NCI-H748 (cell line): ENCODE data around the gene SMYD3.

ENCODE experiments used
- DNase-seq: peaks from one replicate; lab custom pipeline; 2025; ENCODE audit not compliant: unreplicated experiment; lab: John Stamatoyannopoulos, UW

SMYD3 gene

DNA sequence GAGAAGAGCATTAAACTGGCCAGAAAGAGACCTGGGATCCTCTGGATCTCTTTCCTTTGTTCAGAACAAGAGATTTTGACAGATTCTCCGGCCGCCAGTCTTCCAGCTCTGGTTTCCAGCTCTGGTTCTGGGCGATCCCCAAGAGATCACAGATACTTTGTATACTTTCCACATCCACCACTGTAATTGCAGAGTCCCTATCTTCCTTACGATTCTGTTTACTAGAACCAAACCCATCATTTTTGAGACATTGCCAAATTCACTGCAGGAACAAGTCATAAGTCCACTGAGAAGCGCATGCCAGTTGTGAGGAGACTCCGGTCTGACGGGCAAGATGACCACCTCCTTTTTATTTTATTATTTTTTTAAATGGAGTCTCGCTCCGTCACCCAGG, 505.2 kb downstream of the SMYD3 start:
- no peak for DNase-seq

DNA sequence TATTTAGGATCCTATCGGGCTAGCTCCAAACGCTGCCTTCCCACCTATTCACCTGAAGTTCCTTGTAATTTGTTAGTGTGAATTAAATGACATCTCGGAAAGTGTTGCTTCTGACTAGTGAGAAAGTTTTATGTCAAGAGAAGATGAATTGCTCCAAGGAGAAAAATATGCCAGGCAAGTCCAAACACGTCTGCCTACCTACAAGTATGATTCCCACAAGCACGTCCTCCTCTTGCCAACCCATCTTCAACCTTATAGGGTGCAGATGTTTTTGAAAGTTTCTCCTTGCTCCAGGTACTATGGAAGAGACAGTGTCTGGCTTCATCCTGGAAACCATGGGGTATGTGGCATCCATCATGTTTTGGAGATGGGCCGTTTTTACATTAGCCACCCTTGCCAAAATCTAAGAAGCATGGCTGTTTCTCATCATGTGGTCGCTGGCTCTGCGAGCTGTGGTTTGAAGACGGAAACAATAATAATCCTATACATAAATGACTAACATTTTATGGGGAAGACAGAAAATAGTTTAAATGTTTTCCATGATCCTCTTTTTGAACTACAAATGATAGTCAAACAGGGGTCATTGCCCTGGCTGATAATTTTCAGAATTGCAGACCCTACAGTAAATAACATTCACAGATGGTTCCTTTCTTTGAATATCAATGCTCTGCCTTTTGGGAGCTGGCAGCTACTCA, 505.8 kb downstream of the SMYD3 start:
- no peak for DNase-seq

DNA sequence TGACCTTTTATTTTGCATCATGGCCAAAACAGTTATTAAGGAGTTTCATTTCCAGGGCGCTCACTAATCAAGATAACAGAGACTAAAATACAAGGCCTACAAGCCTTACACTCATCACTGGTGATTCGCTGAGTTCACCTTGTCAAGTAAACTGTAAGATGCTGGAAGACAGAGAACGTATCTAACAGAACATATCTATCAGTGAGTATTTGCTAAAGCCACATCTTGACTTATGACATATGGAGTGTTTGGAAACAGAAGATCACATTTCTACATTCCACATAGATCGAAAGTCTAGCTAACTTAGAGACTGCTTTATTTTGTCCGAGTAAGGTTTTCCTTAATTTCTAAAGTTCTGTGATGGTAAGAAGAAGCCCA, 506.5 kb downstream of the SMYD3 start:
- no peak for DNase-seq

DNA sequence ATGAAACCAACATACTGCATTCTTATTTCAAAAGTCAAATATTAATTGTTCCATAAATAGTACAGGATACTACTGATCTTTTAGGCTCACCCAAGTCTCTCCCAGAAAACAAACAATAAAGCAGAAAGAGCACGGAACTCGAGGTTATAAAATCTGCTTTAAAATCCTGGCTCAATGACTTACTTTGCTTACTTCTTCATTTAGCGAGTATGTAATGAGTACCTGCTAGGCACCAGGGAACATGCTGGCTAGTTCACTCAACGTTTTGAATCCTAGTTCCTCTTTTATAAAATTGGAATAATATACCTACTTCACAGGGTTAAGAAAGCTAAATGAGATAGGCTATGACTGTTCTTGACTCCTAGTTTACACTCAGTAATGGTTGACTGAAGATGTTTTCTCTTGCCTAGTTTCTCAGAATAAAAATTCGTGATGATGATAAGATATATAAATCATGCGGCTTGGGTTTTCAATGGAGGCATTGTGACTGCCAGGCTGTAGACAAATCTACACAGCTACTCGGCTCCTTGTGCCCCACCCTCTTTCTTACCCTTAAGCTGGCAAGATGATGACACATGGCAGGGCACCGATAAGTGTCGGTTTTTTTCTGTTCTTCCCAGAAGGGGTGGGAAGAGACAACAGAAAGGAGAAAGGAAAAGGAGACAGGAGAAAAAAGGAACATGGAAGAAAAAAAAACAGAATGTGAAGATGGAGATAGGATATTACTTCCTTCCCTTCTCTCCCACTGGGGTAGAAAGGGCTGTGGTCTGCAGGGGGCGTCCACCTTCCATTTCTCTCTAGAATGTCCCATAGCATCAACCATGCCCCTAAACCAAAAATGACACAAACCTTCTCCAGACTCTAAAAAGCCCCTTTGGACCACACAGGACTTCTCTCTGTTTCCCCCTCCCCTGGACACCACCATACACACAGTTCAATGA, 507.1 kb downstream of the SMYD3 start:
- no peak for DNase-seq

DNA sequence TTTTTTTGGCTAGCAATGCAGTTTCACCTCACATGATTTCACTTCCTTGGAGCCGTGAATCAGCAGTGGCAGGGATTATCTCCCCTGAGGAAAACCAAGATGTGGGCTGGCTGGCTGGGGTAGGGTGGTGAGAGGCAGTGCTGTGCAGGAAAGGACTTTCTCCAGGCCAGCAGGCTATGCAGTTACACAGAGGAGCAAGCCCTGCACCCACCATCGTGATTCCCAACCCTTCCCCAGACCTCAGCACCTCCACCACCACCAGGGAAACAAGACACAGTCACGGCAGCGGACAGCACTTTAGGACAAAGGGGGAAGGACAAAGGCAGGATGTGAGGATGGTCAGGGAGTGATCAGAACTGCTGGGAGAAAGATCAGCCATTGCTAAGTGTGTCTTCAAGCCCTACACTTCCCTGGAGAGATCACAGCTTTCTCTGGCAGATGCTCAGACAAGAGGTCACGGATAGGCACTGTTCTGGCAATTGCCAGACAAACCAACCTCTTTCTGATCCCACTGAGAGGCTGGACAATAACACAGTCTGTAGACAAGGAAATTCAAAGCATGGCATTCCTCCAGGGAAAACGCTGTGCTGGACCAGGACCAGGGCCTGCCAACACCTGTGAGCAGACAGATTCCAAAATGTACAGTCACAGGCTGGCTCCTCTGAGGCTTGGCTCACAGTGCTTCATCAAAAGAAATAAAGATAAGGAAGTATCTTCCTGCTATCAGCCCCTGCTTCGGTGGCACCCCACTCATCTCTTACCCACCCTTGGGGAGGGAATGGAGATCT, 509.4 kb downstream of the SMYD3 start:
- no peak for DNase-seq

DNA sequence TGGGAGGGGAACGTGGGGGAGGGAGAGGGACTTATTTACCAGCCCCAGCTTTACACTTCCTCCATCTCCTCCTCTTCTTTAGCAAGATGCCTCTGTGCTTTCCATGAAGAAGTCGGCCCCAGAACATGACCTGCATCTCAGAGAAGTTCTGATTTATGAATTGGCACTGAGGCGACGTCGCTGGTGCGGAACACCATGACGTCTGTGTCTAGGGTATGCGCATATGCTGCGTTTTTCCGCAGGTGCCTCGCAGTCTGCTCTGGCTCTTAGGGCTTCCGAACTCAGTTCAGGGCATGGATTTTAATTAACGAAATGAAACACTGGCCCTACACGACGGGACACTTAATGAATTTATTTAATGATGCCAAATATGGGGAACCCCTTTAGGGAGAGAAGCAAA, 510.3 kb downstream of the SMYD3 start:
- DNase-seq: peak; percentile 57

DNA sequence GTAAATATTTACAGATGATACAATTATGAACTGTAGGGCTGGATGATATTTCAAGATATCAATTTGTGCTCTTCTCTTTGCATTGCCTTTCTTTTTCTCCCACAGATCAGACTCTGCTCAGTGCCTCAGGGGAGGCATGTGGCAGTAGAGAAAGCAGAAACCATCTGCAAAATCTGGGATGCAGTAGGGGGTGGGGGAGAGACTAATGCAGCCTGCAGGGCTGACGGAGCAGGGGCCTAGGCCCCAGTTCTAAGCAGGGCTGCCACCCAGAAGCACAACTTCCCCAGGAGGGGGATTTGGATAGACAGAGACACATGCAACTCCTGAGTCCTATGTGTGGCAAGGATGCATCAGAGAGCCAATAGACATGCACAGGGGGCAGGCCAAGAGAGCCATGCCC, 511.6 kb downstream of the SMYD3 start:
- DNase-seq: peak; percentile 58

DNA sequence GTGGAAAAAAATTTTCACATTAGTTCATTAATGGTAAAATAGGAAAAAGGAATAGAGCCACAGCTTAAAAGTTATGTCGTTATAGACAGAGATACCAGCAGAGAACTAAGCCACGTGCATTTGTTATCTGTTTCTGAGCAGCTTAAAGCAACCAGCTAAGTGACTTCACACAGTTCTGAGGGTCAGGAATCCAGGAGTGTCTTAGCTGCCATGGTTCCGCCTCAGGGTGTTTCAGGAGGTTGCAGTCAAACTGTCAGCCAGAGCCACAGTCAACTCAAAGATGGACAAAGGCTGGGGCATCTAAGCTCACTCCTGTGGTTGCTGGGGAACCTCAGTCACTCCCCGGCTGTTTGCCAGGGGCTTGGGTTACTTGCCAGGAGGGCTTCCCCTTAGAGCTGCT, 515.8 kb downstream of the SMYD3 start:
- no peak for DNase-seq

DNA sequence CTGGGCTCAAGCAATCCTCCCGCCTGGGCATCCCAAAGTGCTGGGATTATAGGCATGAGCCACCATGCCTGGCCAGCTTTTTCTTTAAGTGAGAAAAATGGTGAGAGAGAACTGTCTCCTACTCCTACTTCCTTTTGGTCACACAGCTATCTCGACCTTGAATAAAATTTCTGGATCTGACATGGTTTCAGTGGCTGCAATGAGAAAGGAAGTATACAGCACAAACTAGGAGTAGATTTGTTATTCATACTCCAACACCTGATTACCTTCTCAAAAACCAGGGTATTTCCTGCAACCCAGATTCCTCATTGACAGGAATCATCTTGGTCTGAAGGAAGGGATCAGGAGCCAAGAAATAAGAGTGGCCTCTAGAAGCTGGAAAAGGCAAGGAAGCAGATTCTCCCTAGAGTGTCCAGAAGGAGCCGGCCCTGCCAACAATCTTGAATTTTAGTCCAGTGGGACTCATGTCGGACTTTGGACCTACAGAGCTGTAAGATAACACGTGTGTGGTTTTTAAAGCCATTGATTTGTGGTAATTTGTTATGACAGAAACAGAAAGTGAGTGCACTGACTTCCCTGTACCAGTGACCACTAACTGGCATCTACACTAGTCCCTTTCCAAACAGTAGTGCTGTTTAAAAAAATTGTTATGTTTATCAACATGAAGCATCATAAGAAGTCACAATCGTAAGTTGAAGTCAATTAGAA, 516.6 kb downstream of the SMYD3 start:
- DNase-seq: no peak

DNA sequence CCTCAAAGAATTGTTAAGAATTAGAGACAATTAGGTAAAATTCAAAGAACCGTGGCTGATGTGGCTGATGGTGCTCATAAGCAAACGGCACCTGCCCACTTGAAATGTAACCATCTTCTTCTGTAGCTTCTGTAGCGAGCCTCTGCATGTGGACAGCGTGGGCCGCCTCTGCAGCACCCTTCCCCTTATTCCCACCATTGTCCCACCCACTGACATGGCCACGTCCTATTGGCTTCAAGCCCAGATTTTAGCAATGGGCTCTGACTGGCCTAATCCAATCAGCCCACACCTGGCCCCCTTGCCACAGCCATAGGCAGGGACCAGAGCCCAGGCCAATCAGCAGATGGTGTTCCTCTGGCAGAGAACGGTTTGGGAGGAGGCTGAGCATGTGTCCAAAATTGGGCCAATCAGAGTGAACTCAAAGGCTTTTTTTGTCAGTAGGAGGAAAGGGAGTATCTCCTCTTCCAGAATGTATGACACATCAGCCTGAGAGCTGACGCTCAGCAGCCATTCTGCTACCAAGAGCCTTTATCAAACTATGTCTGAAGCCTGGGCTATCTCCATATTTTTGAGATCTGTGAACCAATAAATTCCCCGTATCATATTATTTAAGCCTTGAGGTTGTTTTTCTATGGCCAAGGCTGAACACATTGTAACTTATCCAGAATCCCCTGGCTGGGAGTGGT, 518.5 kb downstream of the SMYD3 start:
- no peak for DNase-seq

DNA sequence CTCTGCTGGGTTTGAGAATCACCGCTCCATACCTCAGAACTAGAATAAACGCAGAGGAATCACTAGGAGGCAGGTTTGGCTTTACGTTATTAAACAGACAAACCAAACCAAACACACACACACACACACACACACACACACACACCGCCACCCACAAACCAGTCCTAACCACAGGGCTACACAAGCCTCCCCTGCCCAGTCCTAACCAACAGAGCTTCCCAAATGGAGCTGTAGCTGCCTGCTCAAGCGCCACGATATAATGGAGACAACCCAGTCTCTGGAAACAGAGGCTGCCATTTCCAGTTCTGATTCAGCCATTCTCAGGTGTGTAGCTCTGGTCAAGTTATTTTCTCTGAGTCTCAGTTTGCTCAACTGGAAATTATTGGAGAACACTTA, 519.1 kb downstream of the SMYD3 start:
- DNase-seq: no peak

DNA sequence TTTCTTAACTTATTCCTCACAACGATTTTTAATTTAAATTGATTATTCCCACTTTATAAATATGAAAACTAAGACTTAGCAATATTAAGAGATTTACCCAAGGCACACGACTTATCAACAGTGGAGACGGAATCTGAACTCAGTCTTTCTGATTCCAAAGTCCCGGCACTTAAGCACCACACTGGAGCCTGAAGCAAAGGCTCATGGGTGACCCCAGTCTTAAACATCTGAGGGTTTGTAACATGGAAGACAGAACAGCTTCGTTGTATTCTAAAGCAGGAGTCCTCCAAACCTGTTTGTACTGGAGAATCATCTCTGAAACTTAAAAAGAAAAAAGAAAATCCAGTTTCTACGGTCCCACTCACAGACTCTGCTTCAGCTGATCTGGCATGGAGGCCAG, 519.5 kb downstream of the SMYD3 start:
- no peak for DNase-seq

DNA sequence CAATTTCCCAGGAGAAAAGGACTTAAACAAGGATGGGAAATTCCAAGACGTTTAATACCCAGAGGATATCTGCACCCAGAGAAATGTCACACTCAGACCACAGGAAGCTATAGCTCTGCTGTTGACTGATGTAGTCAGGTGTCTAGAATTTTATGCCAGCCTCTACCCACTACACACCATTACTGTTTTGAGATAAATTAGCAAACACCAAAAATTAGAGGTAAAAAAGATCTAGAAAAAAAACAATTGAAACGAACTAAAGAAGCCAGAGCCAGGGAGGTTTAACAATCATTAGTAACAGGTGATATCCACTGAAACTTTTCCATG, 519.9 kb downstream of the SMYD3 start:
- DNase-seq: no peak

DNA sequence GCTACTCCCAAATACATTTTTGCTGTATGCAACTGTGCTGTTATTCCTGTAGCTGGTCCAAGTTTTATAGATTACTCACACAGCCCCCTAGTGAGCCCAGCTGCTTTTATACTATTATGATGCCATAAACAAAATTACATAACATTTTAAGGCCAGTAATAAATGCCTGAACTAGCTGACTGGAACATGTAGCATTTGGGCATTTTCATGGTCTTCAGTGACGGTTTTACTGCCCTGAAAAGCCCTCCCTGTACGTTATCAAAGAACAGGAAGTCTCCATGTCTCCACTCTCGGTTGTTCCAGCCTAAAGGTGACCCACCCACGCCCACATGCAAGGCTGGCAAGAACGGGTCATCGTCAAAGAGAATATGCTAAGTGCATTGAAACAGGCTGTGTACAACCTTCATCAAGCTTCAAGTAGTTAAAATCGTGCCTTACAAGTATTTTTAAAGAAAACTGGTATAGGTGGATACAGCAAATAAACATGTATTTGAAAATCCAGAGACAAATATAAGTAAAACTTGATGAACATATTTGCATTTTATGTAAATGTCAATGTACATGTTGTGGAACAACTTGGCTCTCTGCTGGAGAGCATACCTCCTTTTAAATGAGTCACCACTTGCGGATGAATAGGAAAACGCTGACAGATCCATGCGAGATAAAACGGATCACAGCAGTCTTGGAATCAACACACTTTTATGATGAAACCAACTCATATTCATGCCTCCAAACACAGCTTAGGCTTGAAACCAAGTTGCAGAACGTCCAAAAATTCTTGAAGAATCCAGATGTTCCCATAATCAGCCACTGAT, 520.5 kb downstream of the SMYD3 start:
- no peak for DNase-seq

DNA sequence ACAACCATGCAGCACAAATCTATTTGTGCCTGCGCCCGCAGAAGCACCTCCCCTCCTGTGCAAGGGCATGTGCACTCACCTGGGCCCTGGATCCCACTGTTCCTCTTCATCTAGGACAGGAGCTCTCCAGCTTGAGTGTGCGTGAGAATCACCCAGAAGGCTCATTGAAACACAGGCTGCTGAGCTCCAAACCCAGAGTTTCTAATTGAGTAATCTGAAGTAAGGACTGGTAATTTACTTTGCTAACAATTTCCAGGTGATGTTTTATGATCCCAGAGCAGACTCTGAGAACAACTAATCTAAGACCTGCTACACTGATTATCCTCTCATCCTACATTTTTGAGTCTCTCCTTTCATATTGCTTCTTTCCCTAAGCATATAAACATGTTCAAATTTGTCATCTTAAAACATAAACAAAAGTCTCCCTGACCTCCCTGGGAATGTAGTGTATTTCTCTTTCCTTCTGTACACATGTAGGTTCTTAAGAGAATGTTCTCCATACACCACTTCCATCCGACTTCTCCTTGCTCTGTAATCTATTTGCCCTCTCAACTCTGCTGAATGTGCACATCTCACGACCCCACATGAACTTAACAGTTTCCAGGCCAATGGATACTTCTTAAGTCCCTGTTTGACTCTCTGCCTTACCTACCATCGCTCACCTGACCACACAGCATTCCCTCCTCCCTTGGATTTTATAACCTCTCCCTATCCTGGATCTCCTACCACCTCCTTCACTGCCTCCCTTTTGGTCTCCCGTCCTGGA, 522.5 kb downstream of the SMYD3 start:
- DNase-seq: no peak

DNA sequence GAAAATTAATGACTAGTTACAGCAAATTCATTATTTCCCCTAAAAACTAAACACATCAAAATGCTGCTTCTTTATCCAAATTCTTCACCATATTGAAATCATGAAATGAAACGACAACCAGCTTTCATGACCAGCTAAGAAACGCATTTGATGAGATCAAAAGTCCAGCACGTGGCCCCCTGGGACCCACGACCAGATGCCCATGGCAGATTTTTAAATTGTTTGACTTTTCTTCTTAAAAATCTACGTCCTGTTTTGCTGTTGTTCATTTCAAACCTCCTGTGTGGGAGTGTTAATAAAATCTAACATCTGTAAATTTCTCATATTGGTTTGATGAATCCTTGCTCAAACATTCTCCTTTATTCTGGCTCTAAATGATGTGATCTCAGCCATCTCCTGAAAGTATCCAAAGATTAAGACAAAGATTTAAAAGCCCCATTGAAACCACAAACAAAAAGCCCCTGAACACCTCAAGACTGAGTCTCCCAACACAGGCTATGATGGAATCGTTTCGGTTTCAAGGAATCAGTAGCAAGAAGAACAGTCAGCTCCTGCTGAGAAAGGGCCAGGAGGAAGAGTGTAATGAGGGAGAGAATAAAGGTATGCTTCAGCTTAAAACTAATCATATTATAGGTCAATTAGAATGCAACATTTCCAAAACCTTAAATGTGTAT, 523.6 kb downstream of the SMYD3 start:
- DNase-seq: no peak

DNA sequence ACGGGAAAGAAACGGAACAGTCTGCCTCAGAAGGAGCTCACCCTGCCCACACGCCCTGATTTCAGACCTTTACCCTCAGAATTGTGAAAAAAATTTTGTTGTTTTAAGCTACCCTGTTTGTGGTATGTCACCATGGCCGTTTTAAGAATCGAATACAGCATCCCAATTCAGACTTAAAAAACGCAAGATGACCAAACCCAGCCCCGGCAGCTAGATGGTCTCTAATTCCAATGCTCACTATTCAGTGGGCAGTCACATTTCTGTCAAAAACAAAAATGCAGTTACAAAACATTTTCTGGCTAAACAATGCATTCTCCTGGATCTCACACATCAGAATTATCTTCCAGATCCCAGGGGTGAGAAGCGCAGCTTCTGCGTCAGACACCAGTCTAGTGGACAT, 527.5 kb downstream of the SMYD3 start:
- DNase-seq: no peak

DNA sequence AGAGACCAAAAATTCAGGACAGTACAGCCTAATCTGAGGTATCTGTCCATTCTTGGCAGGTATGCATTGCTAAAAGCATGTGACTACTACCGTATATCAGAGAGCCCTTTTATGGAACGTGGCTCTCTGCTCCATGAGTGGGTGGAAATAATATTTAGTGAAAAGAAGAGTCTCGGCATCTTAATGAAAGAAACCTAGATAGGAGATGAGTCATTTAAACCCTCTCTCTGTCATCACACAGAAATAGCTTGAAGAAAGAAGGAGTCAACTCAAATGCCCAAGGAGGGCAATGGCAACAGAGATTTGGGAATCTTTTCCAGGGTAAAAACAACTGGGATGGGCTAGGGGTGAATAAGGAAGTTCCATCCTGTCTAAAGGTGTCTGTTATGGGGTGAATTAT, 528.2 kb downstream of the SMYD3 start:
- DNase-seq: no peak

DNA sequence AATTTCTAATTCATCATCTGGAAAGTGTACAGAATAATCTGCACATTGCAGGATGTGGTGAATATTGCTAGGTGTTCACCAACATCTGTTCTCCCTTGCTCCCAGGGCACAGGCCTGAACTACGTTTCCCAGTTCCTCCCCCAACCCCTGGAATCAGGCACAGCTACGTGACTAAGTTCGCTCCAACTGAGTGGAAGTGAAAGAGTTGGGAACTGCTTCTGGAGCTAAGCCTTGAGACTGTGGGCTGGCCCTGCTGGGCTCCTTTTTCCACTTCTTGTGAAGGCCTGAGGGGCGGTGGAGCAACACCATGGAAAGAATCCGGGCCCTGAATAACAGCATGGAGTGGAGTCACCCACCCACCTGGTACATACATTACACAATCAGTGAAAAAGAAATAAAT, 534.6 kb downstream of the SMYD3 start:
- DNase-seq: no peak
